SIG-M5 treated with dmso at 0.1 percent for 504 hours (cell line): ENCODE data around the gene IL36B.
"Not testable (repeated sequence)": the region's sequence is repeated elsewhere in the genome, so short reads cannot be mapped to it uniquely, and the experiment has no call there.

Experiments
- DNase-seq: peaks from one replicate; lab custom pipeline; 2025; ENCODE audit not compliant: unreplicated experiment; lab: John Stamatoyannopoulos, UW

The IL36B gene

DNA sequence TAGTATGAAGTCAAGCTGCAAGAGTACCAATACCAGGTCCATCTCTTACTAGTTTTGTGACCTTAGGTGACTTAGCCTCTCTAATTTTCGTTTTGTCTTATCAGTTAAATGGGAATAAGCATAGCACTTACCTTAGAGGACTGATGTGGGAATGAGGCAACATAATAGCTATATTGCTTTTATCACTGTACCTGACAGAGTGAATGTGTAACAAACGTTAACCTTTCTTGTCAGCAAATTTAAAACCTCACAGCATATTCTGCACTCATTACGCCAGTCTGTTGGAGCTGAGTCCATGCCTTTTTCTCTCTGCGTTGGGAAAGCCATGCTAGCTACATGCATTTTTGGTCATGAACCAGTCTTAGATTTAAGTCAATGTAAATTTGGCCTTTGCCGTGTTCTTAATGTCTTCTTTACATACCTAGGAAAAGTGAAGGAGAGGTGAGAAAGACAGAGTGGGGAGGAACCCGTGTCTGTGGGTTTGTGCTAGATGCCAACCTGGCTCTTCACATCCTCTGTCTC is at the start of gene IL36B:
TSS of gene IL36B (minus strand) at position 472 of the 522 bp plus-strand sequence.
- DNase-seq, result no peak

DNA sequence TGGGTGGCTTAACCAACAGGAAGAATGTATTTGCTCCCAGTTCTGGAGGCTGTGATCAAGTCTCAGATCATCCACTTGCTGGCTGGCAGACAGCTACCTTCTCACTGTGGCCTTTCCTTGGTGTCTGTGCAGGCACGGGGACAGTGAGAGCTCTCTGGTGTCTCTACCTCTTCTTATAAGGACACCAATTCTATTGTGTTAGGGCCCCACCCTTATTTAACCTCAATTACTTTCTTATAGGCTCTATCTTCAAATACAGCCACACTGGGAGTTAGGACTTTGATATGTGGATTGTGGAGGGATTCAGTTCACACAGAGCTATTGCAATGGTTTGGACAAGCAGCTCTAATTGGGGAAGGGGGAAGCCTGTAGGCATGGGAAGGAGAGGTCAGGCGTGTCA is 49.5 kb upstream of the IL36B start:
- no peak for DNase-seq

DNA sequence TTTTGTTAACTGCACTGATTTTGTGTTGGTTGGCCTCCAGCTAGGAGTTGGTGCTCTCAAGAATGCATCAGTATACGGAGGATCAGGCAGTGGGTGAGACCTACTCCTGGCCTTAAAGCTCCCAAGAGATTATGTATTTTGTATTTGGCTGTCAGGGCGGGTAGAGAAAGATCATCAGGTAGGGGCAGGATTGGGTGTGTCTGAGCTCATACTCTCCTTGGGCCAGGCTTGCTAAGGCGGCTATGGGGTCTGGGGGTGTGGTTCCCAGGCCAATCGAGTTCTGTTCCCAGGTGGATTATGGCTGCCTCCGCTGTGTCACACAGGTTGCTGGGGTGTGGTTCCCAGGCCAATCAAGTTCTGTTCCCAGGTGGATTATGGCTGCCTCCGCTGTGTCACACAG is 45.9 kb upstream of the IL36B start:
- no peak for DNase-seq

DNA sequence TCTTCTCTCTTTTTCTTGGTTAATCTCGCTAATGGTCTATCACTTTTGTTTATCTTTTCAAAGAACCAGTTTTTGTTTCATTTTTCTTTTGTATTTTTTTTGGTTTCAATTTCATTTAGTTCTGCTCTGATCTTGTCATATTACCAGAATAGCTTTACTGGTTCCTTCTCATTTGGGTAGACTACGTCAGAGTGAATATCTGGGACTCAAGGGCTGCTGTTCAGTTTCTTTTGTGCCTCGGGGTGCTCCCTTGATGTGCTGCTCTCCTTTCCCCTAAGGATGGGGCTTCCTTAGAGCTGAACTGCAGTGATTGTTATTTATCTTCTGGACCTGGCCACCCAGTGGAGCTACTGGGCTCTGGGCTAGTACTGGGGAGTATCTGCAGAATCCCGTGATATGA is 45.4 kb upstream of the IL36B start:
- DNase-seq, result no peak

DNA sequence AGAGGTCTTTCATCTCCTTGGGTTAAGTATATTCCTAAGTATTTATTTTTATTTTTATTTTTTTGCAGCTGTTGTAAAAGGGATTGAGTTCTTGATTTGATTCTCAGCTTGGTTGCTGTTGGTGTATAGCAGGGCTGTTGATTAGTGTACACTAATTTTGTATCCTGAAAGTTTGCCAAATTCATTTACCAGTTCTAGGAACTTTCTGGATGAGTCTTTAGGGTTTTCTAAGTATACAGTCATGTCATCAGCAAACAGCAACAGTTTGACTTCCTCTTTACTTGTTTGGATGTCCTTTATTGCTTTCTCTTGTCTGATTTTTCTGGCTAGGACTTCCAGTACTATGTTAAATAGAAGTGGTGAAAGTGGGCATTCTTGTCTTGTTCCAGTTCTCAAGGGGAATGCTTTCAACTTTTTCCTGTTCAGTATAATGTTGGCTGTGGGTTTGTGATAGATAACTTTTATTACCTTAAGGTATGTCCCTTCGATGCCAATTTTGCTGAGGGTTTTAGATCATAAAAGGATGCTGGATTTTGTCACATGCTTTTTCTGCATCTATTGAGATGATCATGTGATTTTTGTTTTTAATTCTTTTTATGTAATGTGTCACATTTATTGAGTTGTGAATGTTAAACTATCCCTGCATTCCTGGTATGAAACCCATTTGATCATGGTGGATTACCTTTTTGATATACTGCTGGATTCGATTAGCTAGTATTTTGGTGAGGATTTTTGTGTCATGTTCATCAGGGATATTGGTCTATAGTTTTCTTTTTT is 44.4 kb upstream of the IL36B start:
- DNase-seq, result not testable (repeated sequence)

DNA sequence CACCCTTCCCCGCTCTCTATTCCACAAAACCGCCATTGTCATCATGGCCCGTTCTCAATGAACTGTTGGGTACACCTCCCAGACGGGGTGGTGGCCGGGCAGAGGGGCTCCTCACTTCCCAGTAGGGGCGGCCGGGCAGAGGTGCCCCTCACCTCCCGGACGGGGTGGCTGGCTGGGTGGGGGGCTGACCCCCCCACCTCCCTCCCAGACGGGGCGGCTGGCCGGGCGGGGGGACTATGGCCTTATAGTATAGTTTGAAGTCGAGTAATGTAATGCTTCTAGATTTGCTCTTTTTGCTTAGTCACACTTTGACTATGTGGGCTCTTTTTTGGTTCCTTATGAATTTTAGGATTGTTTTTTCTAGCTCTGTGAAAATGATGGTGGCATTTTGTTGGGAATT is 43.6 kb upstream of the IL36B start:
- DNase-seq, result not testable (repeated sequence)

DNA sequence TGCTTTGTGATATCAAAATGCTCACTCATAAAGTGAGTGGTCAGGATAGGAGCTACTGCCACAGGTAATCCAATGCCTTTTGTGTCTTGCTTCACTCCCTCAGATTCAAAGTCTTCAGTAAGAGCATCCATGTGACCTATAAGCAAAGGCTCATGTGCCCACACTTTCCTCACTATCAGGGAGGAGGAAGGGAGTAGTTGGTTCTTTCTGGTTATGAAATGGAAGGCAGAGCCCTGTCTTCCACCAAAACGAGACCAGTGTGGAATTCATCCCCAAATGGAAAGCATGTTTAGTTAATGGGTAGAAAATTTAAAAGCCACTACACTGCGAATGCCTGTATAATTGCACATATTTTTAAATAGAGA is 40.9 kb upstream of the IL36B start:
- DNase-seq, result no peak

DNA sequence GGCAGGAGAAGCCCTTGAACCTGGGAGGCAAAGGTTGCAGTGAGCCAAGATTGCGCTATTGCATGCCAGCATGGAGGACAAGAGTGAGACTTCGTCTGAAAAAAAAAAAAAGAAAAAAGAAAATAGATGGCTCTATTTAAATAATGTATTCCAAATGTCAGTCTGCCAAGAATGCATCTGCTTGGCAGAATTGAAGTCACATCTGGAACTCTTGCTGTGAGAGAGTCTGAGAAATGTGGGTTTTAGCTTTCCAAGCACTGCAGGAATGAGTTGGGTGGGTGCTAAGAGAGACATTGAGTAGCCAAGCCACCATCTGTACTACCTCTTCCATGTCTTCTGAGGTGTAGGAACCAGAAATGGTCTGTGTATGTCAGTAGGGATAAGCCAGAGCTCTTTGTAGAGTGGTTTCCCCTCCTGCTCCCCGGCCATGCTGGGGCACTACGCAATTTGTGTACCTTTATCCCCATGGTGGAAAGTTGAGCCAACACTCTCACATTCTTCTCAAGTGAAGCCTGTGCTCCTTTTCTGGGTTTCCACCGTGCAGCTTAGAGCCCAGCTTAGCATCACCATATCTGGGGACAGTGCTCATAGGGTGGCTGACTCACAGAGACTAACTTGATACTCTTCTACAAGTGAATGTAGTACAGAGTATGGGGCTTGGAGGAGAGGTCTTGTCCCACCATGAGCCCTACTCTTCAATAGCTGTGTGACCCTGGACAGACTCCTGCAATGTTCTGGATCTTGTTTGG is 40.4 kb upstream of the IL36B start:
- no peak for DNase-seq

DNA sequence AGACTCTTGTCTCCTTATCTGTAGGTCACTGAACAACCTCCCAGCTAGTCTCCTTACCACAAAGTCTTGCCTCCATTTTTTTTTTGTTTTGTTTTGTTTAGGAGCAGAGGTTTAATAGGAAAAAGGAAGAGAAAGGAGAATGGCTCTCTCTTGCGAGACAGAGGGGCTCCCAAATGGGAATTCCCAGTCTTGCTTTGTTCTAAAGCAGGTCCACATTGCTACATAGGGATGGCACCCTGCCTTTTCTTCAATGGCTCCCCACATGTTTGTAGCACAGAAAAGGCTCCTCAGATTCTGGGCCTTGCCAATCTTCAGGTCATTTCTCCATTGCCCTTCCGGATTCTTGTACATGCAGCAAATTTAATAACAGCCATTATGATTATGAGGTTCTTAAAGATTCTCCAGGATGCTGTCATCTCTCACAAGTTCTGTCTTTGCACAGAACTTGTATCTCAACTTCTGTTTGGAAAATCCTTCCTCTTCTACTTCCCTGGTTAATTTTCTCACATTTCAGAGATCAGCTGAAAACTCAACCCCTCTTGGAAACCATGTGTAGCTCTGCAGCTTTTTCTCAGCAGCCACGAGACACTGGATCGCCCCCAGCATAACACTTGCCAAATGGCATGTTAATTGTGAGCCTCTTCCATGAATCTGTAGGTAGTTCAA is 38.7 kb upstream of the IL36B start:
- no peak for DNase-seq

DNA sequence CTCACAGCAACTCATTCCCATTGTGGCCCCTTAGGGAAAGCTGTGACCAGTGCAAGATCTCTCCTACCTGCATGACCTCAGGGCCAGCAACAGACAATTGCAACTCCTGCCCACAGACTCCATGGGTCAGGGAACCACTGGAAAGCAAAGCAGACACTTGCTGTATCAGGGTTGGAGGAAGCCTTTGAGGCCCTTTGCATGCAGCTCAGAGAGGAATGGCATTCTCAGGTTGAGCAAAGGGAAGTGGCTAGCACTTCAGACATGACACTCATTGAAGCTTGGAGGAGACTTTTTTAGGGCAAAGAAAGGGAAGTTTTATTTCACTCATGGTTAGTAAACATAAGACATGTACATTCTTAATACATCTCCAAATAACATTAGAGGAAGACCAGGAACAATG is 37.2 kb upstream of the IL36B start:
- DNase-seq, result peak; percentile 23

DNA sequence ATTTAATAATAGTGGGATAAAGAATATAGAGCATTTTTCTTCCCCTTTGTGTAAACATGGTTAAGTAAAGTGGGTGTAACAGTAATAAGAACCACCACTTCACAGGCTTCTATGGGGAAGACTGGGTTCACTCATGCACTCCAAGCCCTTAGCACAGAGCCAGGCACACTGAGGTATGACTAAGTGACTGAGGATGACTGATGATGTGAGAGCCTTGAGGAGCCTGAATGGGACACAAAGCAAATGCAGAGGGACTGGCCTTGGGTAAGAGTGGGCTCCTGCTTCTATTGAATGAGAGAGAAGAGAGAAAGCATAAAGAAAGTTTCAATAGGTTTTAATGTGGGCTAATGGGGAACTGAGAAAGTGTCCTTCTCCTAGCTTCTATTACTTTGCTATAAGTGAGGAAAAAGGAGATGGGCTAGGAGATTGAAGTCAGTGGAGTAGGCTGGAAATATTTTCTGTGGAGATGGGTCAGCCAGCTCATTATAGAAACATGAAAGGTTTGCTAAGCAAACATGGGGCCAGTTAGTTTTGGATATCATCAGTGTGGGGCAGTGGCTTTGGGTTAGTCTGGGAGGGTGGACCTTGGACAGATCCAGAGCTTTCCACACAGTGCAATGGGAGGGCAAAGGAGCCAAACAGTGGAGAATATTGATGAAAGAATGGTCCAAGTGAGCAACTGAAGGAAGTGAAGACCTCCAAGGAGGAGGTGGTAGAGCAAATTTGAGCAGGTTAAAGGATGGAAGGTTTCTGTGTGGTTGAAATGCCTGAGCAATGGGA is 35.7 kb upstream of the IL36B start:
- no peak for DNase-seq

DNA sequence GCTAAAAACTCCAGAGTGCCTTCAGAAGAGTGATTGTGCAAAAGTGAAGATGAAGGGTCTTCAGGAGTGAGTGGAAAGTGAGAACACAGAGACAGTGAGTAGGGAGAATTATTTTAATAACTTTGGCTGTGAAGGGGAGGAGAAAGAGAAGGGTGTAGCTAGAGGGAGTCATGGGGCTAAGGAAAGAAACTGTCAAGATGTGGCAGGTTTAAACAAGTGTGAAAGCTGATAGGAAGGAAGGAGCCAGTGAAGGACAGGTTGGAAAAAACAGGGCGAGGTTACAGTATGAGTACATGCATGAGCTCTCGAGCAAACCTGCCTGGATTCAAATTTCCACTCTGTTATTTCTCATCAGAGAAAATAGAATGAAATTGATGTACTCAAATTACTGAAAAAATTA is 32.9 kb upstream of the IL36B start:
- DNase-seq, result no peak

DNA sequence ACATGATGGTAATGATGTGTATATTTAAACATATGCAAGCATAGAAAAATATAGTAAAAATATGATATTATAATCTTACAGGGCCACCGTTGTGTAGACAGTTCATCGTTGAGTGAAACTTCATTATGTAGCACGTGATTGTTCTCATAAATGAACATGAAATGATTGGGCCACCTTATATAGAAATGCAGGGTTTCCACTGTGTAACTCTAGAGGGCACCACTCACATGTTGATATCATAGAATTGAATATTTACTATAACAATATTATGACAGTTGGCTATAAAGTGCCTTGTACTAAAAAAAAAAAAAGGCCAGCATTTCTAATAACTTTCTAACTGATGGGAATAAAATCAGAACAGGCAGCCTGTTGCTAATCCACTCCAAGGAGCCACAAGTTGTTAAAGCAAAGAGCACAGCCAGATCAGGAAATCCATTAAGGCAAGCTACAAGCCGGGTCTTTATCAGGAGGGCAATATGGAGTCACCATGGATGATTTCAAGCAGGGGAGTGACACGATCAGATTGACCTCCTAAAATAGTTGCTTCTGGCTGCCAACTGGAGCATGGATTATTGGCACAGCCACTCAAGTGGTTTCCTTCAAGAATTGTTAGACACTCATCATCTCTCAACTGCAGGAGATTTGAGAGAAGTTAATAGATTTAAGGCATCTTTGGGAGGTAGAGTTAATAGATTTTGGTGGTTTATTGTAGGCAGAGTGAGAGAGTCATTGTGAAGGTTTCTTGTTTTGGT is 31.8 kb upstream of the IL36B start:
- DNase-seq, result peak; percentile 36

DNA sequence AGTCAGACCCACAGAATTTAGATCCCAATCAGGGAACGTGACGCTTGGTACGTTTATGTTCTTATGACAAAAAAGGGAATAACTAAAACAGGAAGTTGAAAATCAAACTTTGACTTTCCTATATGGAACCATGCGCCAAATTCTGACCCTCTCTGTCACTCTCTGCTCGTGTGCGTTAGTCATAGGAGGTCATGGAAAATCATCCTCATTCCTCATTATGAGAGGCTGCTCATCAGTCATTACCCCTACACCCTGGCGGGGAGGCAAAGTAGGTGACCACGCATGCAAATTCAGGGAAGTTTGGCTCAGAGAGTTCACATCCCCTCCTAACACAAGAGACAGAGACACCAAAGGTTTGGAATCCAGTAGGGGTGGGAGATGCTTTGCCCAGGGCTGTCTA is 30.6 kb upstream of the IL36B start:
- no peak for DNase-seq

DNA sequence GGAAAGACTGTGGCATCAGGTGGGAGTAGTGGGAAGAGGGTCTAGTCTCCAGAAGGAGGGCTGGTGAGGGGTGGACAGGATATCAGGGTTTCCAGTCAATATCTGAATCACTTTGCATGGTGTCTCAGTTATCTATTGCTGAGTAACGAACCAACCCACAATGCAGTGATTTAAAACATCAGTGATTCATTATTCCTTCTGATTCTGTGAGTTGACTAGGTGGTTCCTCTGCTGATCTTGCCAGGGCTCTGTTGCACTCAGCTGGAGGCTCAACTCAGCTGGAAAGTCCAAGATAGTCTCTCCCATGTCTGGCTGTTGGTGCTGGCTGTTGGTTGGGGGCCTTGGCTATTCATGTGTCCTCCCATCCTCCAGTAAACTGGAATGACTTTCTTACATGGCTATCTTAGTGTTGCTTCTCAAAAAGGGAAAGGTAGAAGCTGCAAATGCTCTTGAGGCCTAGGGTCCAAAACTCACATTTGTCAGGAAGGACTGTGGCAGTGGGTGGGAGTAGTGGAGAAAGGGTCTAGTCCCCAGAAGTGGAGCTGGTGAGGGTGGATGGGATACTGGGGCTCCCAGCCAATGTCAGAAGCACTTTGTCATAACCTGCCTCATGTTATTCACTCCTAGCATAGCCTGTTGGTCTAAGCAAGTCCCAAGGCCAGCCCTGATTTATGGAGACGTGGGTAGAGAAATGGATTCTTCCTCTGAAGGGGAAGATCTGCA is 29.0 kb upstream of the IL36B start:
- no peak for DNase-seq

DNA sequence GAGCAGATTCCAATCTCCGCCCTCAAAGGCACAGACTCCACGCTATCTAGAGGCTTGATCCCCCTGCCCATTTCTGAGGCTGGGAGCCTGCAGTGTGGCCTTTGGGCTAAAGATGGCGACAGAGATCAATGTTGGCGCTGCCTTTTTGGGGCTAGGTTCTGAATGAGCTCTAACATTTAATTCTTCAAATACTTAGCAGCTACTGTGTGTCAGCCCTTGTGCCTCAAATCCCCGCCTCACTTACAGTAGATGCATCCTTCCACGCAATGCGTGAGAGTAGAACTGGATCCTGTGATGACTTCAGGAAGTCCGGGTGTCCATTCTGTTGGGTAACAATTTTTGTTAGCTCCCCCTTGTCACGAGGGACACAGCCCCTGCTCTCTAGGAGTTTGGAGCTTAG is 27.5 kb upstream of the IL36B start:
- peak; percentile 40 for DNase-seq

DNA sequence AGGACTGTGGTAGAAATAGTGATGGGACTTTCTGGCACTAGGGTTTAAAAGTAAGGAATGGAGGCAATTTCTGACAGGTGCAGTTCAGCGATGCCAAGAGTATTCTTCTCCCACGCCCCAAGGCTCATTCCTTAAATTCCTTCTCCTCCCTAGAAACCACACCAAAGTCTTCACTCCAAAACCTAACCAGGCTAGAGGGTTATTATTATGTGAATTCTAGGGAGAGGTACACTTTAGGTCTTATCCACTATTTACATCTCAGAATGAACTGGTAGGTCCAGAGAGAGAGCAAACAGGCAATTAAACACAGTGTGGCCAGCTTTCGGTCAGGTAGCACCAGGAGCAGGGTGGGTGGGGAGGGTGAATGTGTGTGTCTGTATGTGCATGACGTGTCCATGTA is 26.5 kb upstream of the IL36B start:
- DNase-seq, result peak; percentile 45

DNA sequence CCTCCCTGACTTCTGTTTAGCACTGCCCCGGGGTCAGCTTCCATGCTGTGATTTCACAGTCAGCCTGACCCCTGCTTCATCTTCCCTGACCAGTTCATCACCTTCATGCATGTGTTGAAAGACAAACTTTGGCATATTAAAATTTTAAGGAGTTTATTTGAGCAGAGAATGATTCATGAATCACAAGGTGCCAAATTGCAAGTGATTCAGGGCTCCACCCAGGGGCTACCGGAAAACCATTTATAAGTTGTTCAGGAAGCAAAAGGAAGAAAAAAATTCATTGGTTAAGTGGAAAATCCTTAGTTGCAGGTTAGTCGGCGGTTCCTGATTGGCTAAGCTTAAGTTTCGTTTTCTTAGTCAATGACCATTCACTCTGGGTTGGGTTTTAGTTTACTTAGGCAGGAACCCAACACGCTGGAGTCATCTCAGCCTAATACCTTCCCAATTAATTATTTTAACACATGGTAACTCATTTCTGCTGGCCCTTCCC is 25.7 kb upstream of the IL36B start:
- DNase-seq, result peak; percentile 70

DNA sequence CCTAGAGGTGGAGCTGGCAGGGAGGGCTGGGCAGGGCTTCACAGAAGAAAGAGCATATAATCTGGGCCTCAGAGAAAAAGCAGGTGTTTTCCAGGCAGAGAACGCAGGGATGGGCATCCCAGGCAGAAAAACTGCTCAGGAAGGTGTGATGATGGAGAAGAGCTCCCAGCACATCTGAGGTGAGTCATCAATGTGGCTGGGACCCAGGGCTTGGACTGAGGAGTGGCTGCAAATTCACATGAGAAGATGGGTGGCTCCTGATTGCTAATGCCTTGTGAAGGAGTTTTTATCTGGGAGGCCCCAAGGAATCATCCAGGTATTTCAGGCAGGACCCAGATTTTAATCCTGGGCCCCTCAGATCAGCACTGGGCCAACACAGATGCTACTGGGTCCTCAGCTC is 25.3 kb upstream of the IL36B start:
- DNase-seq, result no peak
